ENCODE measurements around the gene ZDHHC5.
A peak's percentile ranks its signal among the peaks of the same experiment; 100 is the strongest.

The ZDHHC5 gene

DNA sequence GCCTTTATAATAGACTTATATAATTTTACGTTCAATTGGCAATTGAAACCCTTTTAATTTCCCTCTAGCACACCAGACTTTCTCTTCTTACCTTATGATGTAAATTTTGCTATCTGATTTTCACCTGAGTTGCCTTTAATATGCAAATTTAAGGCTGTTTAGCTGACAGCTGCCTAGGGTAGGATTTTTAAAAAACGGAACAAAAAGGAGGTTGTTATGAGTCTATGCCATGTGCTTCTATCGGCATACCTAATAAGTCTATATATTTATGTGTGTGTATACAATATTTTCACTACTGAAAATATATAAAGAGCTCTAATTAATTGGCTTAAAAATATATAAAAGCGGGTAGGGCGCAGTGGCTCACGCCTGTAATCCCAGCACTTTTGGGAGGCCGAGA lies 61.6 kb downstream of the ZDHHC5 start:
- no peak for DNase-seq (ENCODE audit: low read depth, low spot score)

DNA sequence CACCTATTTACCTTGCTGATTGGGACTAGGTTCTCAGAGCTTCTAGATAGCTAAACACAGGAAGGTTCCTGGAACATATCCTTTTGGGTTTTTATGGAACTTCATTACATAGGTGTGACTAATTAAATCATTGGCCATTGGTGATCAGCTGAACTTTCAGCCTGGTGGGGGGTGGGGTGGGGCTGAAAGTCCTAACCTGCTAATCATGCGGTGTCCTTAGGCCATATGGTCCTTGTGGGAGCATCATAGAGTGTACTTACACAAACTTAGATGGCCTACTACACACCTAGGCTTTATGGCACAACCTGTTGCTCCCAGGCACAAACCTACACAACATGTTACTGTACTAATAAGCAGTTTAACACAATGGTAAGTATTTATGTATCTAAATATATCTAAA lies 64.7 kb downstream of the ZDHHC5 start:
- DNase-seq (ENCODE audit: low read depth, low spot score) = no peak

DNA sequence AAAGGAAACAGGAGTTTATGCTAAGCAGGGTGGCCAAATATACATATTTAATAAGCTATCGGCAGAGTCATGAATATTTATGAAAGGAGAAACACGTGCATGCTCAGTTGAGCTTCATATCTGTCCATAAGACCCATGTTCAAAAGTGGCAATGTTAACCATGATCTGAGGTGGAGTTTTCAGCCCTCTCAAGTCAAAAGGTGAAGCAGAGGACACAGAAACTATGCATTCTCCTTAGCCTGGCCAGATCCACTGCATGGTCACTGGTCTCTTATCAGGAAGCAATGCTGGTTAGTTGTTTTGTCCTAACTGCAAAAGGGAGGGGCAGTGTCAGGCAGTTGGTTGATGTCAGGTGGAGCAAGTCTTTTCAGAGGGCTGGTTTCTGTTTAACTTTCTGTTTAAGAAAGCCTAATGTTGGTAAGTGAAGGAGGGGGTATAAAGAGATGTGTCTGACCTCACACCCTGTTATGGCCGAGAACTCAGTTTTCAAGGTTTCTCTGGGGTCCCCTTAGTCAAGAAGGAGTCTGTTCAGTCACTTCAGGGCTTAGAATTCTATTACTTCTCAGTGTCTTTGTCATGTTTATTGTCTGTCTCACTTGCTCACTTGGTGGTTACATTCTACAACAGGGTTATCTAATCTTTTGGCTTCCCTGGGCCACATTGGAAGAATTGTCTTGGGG lies 67.8 kb downstream of the ZDHHC5 start:
- DNase-seq (ENCODE audit: low read depth, low spot score) = no peak

DNA sequence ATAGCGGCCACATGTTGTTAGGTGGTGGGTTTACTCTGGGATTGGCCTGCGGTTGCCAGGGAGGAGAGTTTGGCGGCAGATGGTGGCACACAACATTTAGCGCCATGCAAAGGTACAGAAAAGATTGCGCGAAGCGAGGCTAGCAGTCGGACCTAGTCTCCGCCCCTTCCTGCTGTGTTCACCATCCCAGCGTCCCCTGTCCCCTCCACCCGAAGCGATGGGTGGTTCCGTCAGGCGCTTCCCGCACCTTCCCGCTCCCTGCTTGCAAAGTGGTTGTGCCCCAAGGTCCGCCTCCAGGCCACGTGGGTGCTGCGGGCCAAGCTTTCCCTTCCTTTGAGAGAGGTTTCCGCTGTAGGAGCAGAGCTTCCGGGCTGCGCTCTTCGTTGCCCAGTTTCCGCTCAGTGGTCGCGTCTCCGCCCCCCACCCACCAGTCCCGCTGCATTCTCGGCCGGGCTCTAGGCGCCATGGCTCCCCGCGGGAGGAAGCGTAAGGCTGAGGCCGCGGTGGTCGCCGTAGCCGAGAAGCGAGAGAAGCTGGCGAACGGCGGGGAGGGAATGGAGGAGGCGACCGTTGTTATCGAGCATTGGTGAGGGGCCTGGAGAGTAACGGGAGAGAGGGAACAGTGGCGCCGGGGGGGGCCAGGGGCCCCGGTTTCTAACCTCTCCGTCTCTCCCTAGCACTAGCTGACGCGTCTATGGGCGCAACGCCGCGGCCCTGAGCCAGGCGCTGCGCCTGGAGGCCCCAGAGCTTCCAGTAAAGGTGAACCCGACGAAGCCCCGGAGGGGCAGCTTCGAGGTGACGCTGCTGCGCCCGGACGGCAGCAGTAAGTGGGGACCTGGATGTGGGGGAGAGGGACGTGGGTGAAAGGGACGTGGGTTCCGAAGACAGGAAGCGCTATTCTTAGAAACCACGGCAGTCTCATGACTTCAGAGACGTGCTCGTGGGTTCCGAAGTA lies 73.5 kb downstream of the ZDHHC5 start, which contains the start of gene SELENOH:
SELENOH (plus strand) TSS at position 360 of the 955 bp plus-strand sequence; CDS start at position 465, 105 bp downstream.
- peak; percentile 95 for DNase-seq (ENCODE audit: low read depth, low spot score)

DNA sequence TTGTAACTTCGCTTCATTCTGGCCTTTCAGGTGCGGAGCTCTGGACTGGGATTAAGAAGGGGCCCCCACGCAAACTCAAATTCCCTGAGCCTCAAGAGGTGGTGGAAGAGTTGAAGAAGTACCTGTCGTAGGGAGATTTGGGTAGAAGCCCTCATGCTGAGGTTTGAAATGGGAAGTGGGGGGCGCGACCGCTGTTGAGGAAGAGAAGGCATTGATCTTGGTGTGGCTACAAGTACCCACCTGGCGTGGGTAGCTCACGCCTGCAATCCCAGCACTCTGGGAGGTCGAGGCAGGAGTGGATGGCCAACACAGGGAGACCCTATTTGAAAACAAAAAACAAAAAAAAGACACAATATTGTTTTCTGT lies 74.2 kb downstream of the ZDHHC5 start:
- no peak for DNase-seq (ENCODE audit: low read depth, low spot score)

DNA sequence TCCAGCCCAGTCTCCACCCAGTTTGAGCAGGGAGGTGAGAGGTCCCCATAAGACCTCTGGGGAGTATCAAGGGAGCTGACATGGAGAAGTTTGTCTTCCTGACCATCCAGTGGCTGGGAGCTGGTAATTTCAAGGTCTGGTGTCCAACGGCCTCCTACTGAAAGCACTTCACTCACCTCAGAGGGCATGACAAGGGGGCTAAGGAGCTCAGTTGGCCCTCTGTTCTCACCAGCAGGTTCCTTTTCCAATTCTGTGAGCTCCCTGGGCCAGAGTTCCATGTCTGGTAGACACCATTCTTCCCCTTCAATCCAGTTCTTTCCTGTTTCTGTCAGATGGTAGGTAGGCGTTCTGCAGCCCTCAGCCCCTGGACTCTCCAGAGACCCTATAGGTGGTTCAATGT lies 76.4 kb downstream of the ZDHHC5 start:
- DNase-seq (ENCODE audit: low read depth, low spot score) = no peak

DNA sequence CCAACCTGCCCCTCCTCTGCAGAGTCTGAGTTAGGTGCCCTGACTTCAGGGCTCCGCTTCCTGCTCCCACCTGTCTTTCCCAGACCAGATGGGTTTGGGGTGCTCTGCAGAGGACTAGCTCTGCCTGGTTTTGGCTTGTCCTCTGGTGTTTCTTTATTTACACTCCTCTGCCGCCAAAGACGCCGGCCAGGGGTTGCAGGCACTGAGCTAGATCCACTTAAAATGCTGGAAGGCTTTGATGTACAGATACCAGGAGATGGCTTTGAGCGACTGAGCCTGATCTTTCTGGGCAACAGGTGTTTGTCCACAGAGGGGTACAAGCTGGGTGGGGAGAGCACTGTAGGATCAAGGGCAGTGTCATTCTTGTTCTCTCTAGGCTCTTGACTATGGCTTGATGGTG lies 77.3 kb downstream of the ZDHHC5 start:
- no peak for DNase-seq (ENCODE audit: low read depth, low spot score)

DNA sequence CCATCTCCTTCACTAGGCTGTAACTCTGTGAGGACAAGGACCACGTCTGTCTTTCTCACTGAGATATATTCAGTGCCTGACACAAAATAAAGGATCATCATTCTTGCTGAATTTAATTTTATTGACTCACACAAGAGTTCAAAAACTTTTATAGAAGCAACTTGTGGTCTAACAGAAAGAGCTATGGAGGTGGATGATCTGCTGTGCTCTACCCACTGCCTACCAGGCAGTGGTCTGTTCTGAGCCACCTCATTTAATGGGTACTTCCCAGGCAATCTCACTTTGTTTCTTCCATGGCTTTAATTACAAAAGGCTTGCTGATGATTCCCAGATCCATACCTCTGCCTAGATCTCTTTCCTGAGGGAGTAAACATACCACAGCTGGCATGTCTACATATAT lies 79.0 kb downstream of the ZDHHC5 start:
- no peak for DNase-seq (ENCODE audit: low read depth, low spot score)
